22Rv1 (cell line): Measurements from ENCODE around the gene PLXDC2.

Experiments
- CTCF ChIP-seq: fragments of 450-650 bp; IDR thresholded peaks from 2 replicates; pipeline ENCODE4 v1.5.1; 2017; ENCODE audit warnings: mild to moderate bottlenecking
- ZFX ChIP-seq: fragments of 450-650 bp; IDR thresholded peaks from 2 replicates; pipeline ENCODE4 v1.6.1; 2017; ENCODE audit warnings: antibody characterized with exemption, borderline replicate concordance

- no peak for TF ChIP-seq CTCF
- TF ChIP-seq ZFX, result no peak
Observed at GRCh38 chr10:20034732-20035131, 218.5 kb downstream of the PLXDC2 start.
